Hematopoietic multipotent progenitor cell treated with erythropoietin and hydrocortisone succinate and interleukin-3 and kit ligand, for 4 days (in vitro differentiated cells): Measurements from ENCODE around the gene WNT1.

Source experiments
- DNase-seq: peaks from one replicate; pipeline ENCODE4 v3.0.0-alpha.2; 2015

Gene WNT1

GRCh38 chr12:48961801-48962200 is 16.3 kb upstream of the WNT1 start:
- DNase-seq, result no peak

DNA sequence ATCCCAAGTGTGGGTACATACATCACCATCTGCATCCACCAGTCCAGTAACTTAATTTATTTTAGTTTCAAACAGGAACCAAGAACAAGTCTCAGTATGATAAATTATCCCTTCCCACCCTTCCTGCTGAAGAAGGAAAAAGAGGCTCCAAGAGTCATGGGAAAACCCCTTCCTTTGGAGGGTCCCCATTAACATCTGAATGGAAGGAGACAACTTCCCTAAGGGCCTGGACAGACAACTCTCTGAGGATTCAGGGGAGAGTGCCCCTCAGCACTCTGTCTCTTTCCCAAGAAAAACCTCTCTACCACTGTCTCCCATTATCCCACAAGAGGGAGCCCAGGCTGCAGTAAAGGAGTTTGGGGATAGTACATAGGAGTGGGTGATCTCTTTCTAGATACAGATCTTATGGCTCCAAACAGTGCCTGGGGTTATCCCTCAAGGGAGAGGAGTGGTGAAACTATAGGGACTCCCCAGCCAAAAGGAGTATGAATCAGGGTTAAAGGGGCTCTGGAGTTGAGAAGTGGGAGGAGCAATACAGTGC is 12.8 kb upstream of the WNT1 start:
- DNase-seq, result no peak

- DNase-seq, result peak; percentile 51
Measured at GRCh38 chr12:48966177-48966895, 11.8 kb upstream of the WNT1 start.

DNA sequence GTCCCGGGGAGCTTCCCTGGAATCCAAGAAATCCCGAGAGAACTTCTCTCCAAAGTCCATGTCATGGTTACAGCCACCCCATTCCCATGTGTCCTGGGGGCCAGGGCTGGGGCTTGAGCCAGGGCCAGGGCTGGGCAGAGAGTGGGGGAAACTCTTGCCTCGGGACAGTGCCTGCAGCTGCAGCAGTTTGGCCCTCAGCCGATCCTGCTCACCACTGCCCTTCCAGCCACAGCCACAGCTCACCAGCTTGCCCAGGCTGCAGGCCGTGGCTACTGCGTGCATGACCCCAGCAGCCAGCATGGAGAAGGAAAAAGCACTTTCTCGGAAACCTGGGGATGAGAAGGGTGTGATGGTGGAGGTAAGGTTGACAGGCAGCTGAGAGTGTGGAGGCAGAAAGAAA is 10.1 kb upstream of the WNT1 start:
- no peak for DNase-seq

DNA sequence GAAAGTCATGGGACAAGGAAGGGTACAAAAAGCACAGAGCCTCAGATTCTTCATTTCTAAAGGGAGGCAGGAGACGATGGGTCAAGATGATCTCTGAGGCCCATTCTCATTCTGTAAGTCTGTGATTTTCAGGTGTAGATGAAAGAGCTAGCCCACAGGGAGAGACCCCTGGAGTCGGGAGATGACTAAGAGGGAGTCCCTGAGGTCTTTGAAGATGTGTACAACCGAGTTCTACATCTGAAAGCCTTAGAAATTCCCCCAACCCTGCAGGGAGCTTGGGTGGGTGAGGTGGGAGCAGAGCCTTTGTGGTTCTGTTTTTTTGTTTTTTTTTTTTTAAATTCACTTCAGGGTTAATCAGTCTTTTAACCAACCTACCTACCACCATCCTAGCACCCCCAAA is 9.7 kb upstream of the WNT1 start:
- no peak for DNase-seq

DNA sequence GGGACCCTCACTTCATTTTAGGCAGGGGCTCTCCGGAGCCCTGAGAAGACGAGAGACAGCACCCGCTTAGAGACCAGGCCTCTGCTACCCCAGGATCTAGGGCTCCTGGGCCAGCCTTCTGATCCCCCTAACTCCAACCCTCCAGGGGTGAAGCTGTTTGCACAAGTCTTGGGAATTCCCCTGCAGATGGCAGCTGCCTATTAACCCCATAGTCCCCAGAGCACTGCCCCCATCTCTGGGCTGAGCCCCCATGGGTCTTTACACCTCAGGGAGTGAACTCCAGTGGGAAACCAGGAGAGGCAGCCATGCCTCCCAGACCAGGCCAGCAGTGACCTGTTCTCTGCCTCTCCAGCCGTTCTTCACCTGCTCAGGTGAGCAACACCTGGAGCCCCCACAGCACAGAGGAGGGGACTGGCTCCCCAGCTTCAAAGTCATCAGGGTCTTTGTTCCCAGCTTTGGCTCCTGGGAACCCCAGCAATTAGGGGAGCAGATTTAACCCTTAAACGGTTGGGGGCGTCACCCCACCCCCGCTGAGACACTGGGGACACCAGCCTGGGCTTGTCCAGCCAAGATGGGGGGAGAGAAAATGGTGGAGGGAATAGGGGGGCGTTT is 8.9 kb upstream of the WNT1 start:
- no peak for DNase-seq

GRCh38 chr12:48969833-48970701 is 8.1 kb upstream of the WNT1 start:
- DNase-seq, result no peak

DNA sequence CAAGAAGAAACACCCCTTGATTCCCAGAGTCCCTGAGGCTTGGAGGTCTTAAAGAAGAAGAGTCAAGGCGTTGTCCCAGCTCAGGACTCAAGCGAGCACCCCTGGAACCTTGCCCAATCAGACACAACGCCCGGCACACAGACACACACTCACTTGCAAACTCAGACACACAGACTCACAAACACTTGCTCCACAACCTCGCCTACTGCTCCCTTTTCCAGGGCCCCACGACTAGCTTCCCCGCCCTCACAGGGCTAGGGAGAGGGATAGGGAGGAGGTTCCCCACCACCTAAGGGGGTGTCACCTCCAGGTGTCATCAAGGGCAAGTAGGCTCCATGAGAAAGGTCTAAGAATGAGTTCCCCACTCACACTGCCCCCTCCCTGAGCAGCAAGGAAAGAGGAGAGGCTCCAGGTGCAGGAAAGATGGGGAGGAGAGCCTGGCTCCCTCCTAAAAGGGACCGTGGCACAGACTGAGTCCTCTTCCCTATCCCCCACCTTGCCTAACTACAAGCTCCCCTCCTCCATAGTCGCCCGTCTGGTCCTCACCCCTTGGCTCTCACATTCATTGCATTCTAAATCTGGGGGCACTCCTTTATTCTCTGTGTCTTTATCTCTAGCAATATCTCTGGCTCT is 7.3 kb upstream of the WNT1 start:
- DNase-seq, result no peak

- peak; percentile 63 for DNase-seq
Measured at GRCh38 chr12:48972213-48972951, 5.7 kb upstream of the WNT1 start.

DNA sequence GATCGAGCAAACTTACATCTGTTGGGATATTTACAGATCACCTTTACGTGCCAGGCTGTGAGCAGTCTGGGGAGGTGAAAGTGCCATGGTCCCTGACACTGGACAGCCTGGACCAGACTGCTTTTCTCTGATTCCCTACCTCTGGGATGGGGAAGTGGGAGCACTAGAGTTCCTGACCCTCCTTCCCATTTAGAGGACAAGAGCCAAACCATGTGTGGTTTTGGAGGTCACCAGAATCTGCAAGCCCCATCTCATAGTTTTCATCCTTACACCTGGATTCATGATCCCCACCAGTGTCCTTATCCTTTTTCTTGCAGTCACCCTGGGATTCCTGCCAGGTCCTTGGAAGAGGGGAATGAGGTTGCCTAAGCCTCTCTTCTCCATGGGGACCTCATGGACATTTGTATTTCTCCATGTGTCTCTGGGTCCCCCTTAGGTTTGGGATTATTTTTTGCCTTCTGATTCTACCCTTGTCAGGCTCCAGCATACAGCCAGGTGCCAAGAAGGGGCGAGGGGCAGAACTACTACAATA is 5.1 kb upstream of the WNT1 start:
- no peak for DNase-seq

GRCh38 chr12:48973531-48973930 is 4.6 kb upstream of the WNT1 start:
- DNase-seq, result no peak

- DNase-seq, result peak; percentile 66
Measured at GRCh38 chr12:48973941-48974673, 4.0 kb upstream of the WNT1 start.

DNA sequence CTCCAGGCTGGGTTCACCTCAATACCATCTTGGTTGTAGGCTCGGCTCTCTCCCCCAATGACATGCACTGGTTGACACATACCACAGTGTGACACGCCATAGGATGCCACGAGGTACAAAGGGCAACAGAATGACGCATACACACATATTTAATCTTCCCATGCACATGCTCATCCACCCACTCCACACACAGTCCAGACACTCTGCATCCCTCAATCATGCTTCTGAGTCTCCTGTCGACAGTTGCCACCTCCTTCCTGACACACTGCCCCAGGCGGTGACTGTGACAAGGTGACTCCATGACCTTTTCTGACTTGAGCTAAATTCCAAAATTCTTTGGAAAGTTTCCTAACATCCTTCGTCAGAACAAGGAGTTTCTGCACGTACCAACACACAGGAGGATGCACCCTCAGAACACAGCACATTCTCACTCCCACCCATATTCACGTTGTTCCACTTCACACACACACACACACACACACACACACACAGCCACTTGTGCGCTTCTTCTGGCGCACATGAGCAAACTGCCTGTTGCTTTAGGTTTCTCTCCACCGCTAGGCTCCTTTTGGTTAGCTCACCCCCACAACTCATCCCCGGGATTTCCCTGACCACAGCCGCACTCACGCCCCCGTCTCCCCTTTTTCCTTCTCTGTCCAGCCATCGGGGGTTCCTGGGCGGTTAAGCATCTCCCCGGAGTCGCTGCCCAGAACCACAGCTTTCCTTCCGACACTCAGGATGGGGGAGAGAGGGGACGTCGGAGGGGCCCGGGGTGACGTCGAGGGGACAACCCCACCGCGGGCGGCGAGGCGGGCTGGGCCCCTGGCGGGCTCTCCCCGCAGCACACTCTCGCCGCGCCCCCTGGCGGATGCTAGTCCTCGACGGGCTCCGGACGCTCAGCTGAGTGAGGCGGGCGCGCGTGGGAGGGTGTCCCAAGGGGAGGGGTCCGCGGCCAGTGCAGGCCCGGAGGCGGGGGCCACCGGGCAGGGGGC is 536 bp upstream of the WNT1 start:
- peak; percentile 82 for DNase-seq

GRCh38 chr12:48978741-48979601 is 849 bp downstream of the WNT1 start:
- DNase-seq, result no peak

GRCh38 chr12:48979602-48980388 is 1.7 kb downstream of the WNT1 start:
- DNase-seq, result no peak

- DNase-seq, result peak; percentile 64
Measured at GRCh38 chr12:48980389-48980952, 2.3 kb downstream of the WNT1 start.

DNA sequence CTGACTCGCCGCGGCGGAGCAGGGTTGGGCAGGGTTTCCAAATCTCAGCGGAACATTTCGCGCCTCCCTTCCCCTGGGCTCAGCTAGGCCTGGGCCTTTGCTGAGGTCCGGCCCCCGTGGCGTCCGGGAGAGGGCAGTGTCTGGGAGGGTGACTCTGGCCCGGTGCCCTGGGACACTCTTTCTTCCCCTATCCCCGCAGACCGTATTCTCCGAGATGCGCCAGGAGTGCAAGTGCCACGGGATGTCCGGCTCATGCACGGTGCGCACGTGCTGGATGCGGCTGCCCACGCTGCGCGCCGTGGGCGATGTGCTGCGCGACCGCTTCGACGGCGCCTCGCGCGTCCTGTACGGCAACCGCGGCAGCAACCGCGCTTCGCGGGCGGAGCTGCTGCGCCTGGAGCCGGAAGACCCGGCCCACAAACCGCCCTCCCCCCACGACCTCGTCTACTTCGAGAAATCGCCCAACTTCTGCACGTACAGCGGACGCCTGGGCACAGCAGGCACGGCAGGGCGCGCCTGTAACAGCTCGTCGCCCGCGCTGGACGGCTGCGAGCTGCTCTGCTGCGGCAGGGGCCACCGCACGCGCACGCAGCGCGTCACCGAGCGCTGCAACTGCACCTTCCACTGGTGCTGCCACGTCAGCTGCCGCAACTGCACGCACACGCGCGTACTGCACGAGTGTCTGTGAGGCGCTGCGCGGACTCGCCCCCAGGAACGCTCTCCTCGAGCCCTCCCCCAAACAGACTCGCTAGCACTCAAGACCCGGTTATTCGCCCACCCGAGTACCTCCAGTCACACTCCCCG is 3.0 kb downstream of the WNT1 start:
- DNase-seq, result peak; percentile 66
